Measurements from ENCODE around the gene ELF4.

DNA sequence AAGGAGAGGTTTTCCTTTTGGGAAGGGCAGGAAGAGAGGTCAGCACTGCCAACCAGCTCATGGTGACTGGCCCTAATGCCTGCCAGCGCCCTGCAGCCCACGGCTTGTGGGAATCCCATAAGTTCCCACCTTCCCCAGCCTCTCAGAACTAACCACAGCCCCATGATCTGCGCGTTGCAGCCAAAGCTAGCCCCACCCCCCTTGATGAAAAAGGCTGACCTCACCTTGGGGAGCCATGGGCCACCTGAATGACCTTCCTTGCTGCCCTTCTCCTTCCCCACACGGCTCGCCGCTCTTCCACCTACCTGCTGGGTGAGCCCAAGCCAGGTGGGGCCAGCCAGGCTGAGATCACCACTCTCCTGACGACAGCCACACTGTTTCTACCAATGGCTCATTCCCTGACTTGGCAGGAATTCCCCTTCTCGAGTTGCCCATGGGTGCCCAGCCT lies 3.9 kb upstream of the ELF4 start:
- TF ChIP-seq, protein P1, sequence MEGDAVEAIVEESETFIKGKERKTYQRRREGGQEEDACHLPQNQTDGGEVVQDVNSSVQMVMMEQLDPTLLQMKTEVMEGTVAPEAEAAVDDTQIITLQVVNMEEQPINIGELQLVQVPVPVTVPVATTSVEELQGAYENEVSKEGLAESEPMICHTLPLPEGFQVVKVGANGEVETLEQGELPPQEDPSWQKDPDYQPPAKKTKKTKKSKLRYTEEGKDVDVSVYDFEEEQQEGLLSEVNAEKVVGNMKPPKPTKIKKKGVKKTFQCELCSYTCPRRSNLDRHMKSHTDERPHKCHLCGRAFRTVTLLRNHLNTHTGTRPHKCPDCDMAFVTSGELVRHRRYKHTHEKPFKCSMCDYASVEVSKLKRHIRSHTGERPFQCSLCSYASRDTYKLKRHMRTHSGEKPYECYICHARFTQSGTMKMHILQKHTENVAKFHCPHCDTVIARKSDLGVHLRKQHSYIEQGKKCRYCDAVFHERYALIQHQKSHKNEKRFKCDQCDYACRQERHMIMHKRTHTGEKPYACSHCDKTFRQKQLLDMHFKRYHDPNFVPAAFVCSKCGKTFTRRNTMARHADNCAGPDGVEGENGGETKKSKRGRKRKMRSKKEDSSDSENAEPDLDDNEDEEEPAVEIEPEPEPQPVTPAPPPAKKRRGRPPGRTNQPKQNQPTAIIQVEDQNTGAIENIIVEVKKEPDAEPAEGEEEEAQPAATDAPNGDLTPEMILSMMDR (conservative IDR thresholded peaks at IDR 0.05; ENCODE audit: low read depth, low read length), result no peak
- TF ChIP-seq EZH2 (IDR thresholded peaks at IDR 0.05; ENCODE audit: borderline replicate concordance, low read depth, low read length, poor library complexity, severe bottlenecking), result no peak
